MM.1S (cell line): ENCODE measurements around the gene FCN3.
A peak's percentile ranks its signal among the peaks of the same experiment; 100 is the strongest.

Source experiments
- DNase-seq: peaks from one replicate; pipeline ENCODE4 v3.0.0-alpha.2; 2015
- H2AFZ ChIP-seq: fragments of 300-600 bp; sonication (generic); 2 replicates; pipeline ENCODE4 v1.6.0; 2016; ENCODE audit warnings: antibody characterized with exemption, low read length
- H3F3A ChIP-seq: fragments of 300-600 bp; sonication (generic); 2 replicates; pipeline ENCODE4 v1.6.1; 2016; ENCODE audit warnings: mild to moderate bottlenecking, antibody characterized with exemption, low read length, moderate library complexity, mixed read lengths; ENCODE audit not compliant: insufficient read depth
- H3K27ac ChIP-seq: fragments of 300-600 bp; sonication (generic); 2 replicates; pipeline ENCODE4 v1.5.1; 2016; ENCODE audit warnings: mild to moderate bottlenecking, low read length
- H3K27me3 ChIP-seq: fragments of 300-600 bp; sonication (generic); replicated peaks from 2 replicates; pipeline ENCODE4 v1.6.0; 2016; ENCODE audit warnings: low read length; ENCODE audit not compliant: insufficient read depth
- H3K36me3 ChIP-seq: fragments of 300-600 bp; sonication (generic); replicated peaks from 2 replicates; pipeline ENCODE4 v1.6.1; 2016; ENCODE audit warnings: mild to moderate bottlenecking, low read length, mixed read lengths; ENCODE audit not compliant: insufficient read depth
- H3K4me1 ChIP-seq: fragments of 300-600 bp; sonication (generic); 2 replicates; pipeline ENCODE4 v1.6.1; 2016; ENCODE audit warnings: low read length, mixed read lengths
- H3K4me2 ChIP-seq: fragments of 300-600 bp; sonication (generic); 2 replicates; pipeline ENCODE4 v1.6.0; 2016; ENCODE audit warnings: low read depth, low read length
- H3K4me3 ChIP-seq: fragments of 300-600 bp; sonication (generic); 2 replicates; pipeline ENCODE4 v1.5.1; 2016; ENCODE audit warnings: low read length, mixed read lengths
- H3K79me2 ChIP-seq: fragments of 300-600 bp; sonication (generic); 2 replicates; pipeline ENCODE4 v1.6.1; 2016; ENCODE audit warnings: mixed run types, low read length, mixed read lengths
- H3K9ac ChIP-seq: fragments of 300-600 bp; sonication (generic); 2 replicates; pipeline ENCODE4 v1.6.1; 2016; ENCODE audit warnings: low read length, mixed read lengths
- H3K9me2 ChIP-seq: fragments of 300-600 bp; sonication (generic); replicated peaks from 2 replicates; pipeline ENCODE4 v1.6.1; 2016; ENCODE audit warnings: mild to moderate bottlenecking, low read length, mixed read lengths; ENCODE audit not compliant: insufficient read depth
- H3K9me3 ChIP-seq: fragments of 300-600 bp; sonication (generic); replicated peaks from 2 replicates; pipeline ENCODE4 v1.6.1; 2016; ENCODE audit warnings: mild to moderate bottlenecking, low read length, mixed read lengths; ENCODE audit not compliant: insufficient read depth
- H4K20me1 ChIP-seq: fragments of 300-600 bp; sonication (generic); 2 replicates; pipeline ENCODE4 v1.6.1; 2016; ENCODE audit warnings: mild to moderate bottlenecking, low read length, moderate library complexity, mixed read lengths; ENCODE audit not compliant: insufficient read depth
- CTCF ChIP-seq: fragments of 300-600 bp; sonication (generic); IDR thresholded peaks from 2 replicates; pipeline ENCODE4 v1.5.1; 2016; ENCODE audit warnings: antibody characterized with exemption, low read length, mixed read lengths
- EZH2 ChIP-seq: fragments of 300-600 bp; sonication (generic); optimal IDR thresholded peaks from 2 replicates; pipeline ENCODE3; 2017; ENCODE audit warnings: low read depth, mild to moderate bottlenecking, antibody characterized with exemption, low read length, mixed read lengths
- EZH2phosphoT487 ChIP-seq: fragments of 300-600 bp; sonication (generic); IDR thresholded peaks from 2 replicates; pipeline ENCODE4 v1.6.1; 2018; ENCODE audit warnings: antibody characterized with exemption, low read length

The FCN3 gene

GRCh38 chr1:27372022-27372807, 2.4 kb downstream of the FCN3 start:
- Histone ChIP-seq H3K4me3 (no peak overlapping the region), H3K4me1 (0 out of 2 replicates have a peak, but pooled peaks cover under 1% of the 10 kb centered on the region), H3K9ac (no peak overlapping the region), H3K36me3 (no peaks in the 10 kb centered on the region), H3F3A (no peaks in the 10 kb centered on the region), H3K27ac (no peak overlapping the region), H3K9me3 (no peaks in the 10 kb centered on the region), H2AFZ (no peak overlapping the region), H3K4me2 (no peak overlapping the region), H3K79me2 (no peaks in the 10 kb centered on the region), H3K9me2 (no peaks in the 10 kb centered on the region), H3K27me3 (0 out of 2 replicates have a peak, but pooled peaks cover 2% of the 10 kb centered on the region), H4K20me1 (no peaks in the 10 kb centered on the region)
- DNase-seq = no peak
- TF ChIP-seq CTCF (no peak), EZH2phosphoT487 (no peak), EZH2 (no peak)

- peaks cover 3% of the 10 kb centered on the region; the same call in 1 of the 2 replicates for H3F3A ChIP-seq
- H3K27ac ChIP-seq = no peak overlapping the region
- H2AFZ ChIP-seq = no peak overlapping the region
- no peaks in the 10 kb centered on the region for H3K9me2 ChIP-seq
- no peaks in the 10 kb centered on the region for H3K36me3 ChIP-seq
- no peak overlapping the region for H3K9ac ChIP-seq
- H3K9me3 ChIP-seq = no peaks in the 10 kb centered on the region
- H3K4me2 ChIP-seq = no peak overlapping the region
- no peak overlapping the region for H3K4me3 ChIP-seq
- H4K20me1 ChIP-seq = no peaks in the 10 kb centered on the region
- no peak for TF ChIP-seq EZH2
- no peak for TF ChIP-seq CTCF
- DNase-seq = no peak
- no peaks in the 10 kb centered on the region for H3K27me3 ChIP-seq
- peaks cover 8% of the 10 kb centered on the region for H3K4me1 ChIP-seq
- no peaks in the 10 kb centered on the region for H3K79me2 ChIP-seq
Measured at GRCh38 chr1:27368869-27369582, 5.6 kb downstream of the FCN3 start.

GRCh38 chr1:27367160-27367650, 7.4 kb downstream of the FCN3 start:
- H3F3A ChIP-seq = peaks cover 3% of the 10 kb centered on the region; the same call in 1 of the 2 replicates
- no peaks in the 10 kb centered on the region for H3K9me2 ChIP-seq
- no peaks in the 10 kb centered on the region for H3K9me3 ChIP-seq
- peaks cover 8% of the 10 kb centered on the region for H3K4me1 ChIP-seq
- H4K20me1 ChIP-seq = no peaks in the 10 kb centered on the region
- H3K4me2 ChIP-seq = peak overlapping the region; percentile 83
- no peak for DNase-seq
- no peaks in the 10 kb centered on the region for H3K36me3 ChIP-seq
- H3K4me3 ChIP-seq = peak overlapping the region; percentile 72
- no peaks in the 10 kb centered on the region for H3K27me3 ChIP-seq
- no peak overlapping the region for H3K27ac ChIP-seq
- no peak for TF ChIP-seq CTCF
- no peak for TF ChIP-seq EZH2phosphoT487
- no peak for TF ChIP-seq EZH2
- H2AFZ ChIP-seq = peak overlapping the region; percentile 91
- no peaks in the 10 kb centered on the region for H3K79me2 ChIP-seq
- H3K9ac ChIP-seq = peak overlapping the region; percentile 51; the same call in 1 of the 2 replicates
